ENCODE data around the gene HOXB2. TPM values are rescaled to one million over a fixed set of nuclear protein-coding genes. Genes with fewer than 3 reads are reported as not detected.
A peak's percentile ranks its signal among the peaks of the same experiment; 100 is the strongest.

Gene HOXB2
- total and polyA plus RNA-seq, 9 of the 15 experiments (the other 6 are each of a cell fraction or from before 2014, with no cell fraction given) = 2.1 to 97.7 (median 21.2) TPM

GRCh38 chr17:48541577-48542113, 3.3 kb downstream of the HOXB2 start (continued):
- TF ChIP-seq ARID4B (CRISPR knock-in tag; IDR thresholded peaks at IDR 0.05) = 0 out of 2 replicates have a peak, but pooled peaks have one; percentile 47
- TF ChIP-seq PHF20 (IDR thresholded peaks at IDR 0.05; ENCODE audit: partially characterized antibody) = no peak
- no peak for TF ChIP-seq MTA1 (IDR thresholded peaks at IDR 0.05; ENCODE audit: borderline replicate concordance)
- TF ChIP-seq HDAC6 (IDR thresholded peaks at IDR 0.05; ENCODE audit: low read depth, low read length) = no peak
- no peak for TF ChIP-seq ZNF384 (IDR thresholded peaks at IDR 0.05; ENCODE audit: low read depth, low read length)
- no peak for TF ChIP-seq CREB3 (tag; conservative IDR thresholded peaks at IDR 0.05; ENCODE audit: low read depth)
- no peak for TF ChIP-seq NCOA6 (IDR thresholded peaks at IDR 0.05)
- TF ChIP-seq RBM14 (IDR thresholded peaks at IDR 0.05; ENCODE audit: borderline replicate concordance, insufficient read depth, low read depth, low read length) = no peak
- TF ChIP-seq GATAD2A (IDR thresholded peaks at IDR 0.05) = no peak
- TF ChIP-seq GTF2F1 (IDR thresholded peaks at IDR 0.05; ENCODE audit: low read depth, low read length) = no peak
- TF ChIP-seq ZBTB26 (CRISPR knock-in tag; IDR thresholded peaks at IDR 0.05) = no peak
- no peak for TF ChIP-seq DNMT1 (IDR thresholded peaks at IDR 0.05)
- TF ChIP-seq BRD9 (IDR thresholded peaks at IDR 0.05; ENCODE audit: low read depth, partially characterized antibody) = peak; percentile 53
- TF ChIP-seq FOS (IDR thresholded peaks at IDR 0.05; ENCODE audit: extremely low read depth, insufficient read length) = no peak
- no peak for TF ChIP-seq SFPQ (IDR thresholded peaks at IDR 0.05; ENCODE audit: low read depth, low read length)
- no peak for TF ChIP-seq ZNF75A (CRISPR knock-in tag; IDR thresholded peaks at IDR 0.05)
- no peak for TF ChIP-seq ZNF146 (CRISPR knock-in tag; IDR thresholded peaks at IDR 0.05; ENCODE audit: unreplicated experiment)
- TF ChIP-seq KLF13 (tag; IDR thresholded peaks at IDR 0.05; ENCODE audit: borderline replicate concordance, low read depth) = no peak
- TF ChIP-seq CTBP1 (IDR thresholded peaks at IDR 0.05; ENCODE audit: borderline replicate concordance) = no peak
- no peak for TF ChIP-seq BACH1 (tag; IDR thresholded peaks at IDR 0.05)
- TF ChIP-seq KLF1 (tag; IDR thresholded peaks at IDR 0.05) = no peak
- no peak for TF ChIP-seq GATAD2B (IDR thresholded peaks at IDR 0.05; ENCODE audit: borderline replicate concordance)
